Activated naive CD4-positive, alpha-beta T cell treated with anti-CD3 and anti-CD28 coated beads for 36 hours (primary cell): ENCODE data around the gene NRSN1. TPM values are rescaled to one million over a fixed set of nuclear protein-coding genes. Genes with fewer than 3 reads are reported as not detected.

ENCODE experiments used
- CTCF ChIA-PET: fragments of 350-600 bp; sonication (Branson Sonifier 250); formaldehyde crosslinking; loops from one replicate; lab custom pipeline; 2021; ENCODE audit warnings: antibody characterized with exemption; lab: Charles Lee
- DNase-seq: peaks from one replicate; pipeline ENCODE4 v3.0.0-alpha.2; 2020
- H3K27ac Mint-ChIP-seq: one replicate; pipeline ENCODE4 v1.8.0; 2021; ENCODE audit warnings: mild to moderate bottlenecking, mixed read lengths
- H3K27me3 Mint-ChIP-seq: one replicate; pipeline ENCODE4 v1.8.0; 2021; ENCODE audit warnings: low read depth, mixed read lengths
- H3K36me3 Mint-ChIP-seq: one replicate; pipeline ENCODE4 v1.8.0; 2021; ENCODE audit warnings: low read depth, mixed read lengths
- H3K4me1 Mint-ChIP-seq: one replicate; pipeline ENCODE4 v1.8.0; 2021; ENCODE audit warnings: low read depth, mixed read lengths
- H3K4me3 Mint-ChIP-seq: one replicate; pipeline ENCODE4 v1.8.0; 2021; ENCODE audit warnings: mild to moderate bottlenecking, moderate library complexity, mixed read lengths
- H3K9me3 Mint-ChIP-seq: one replicate; pipeline ENCODE4 v1.8.0; 2021; ENCODE audit warnings: mixed read lengths
- intact Hi-C: fragments of 100-400 bp; cut with micrococcal nuclease; formaldehyde crosslinking; loops from one replicate; pipeline ENCODE4 v1.15.1; 2023
- total RNA-seq, 2 experiments: library from RNA; stranded (reverse); gene quantifications; one replicate each; pipeline ENCODE4 v1.2.3, GENCODE V29; 2021

NRSN1 gene, protein sequence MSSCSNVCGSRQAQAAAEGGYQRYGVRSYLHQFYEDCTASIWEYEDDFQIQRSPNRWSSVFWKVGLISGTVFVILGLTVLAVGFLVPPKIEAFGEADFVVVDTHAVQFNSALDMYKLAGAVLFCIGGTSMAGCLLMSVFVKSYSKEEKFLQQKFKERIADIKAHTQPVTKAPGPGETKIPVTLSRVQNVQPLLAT
- total RNA-seq = not detected

DNA sequence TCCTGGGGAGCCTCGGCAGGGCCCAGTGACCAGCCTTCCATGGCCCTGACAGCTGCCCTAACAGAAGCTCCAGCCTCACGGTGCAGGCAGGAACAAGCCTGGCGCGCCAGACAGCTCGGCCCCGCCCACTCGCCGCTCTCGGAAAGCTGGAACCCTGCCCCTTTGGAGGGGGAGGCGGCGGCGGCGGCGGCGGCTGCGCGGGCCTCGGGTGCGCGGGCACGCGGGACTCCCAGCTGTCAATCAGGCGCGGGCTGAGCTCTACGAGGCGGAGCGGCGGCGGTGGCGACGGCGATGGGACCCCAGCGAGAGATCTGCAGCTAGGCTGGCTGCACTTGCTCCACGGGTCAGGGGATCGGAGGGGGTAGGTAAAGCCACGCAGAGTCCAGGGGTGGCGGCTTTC is at the start of gene NRSN1:
NRSN1 (plus strand) TSS at position 236 of the 400 bp plus-strand sequence. CDS start 8,113 bp downstream, outside the sequence.
- DNase-seq = no peak
- H3K4me1 Mint-ChIP-seq = no peaks in the 10 kb centered on the region
- CTCF ChIA-PET = no interaction called here
- no peaks in the 10 kb centered on the region for H3K36me3 Mint-ChIP-seq
- no peak within 1 kb of the TSS for H3K4me3 Mint-ChIP-seq
- H3K27ac Mint-ChIP-seq = no peak within 1 kb of the TSS
- H3K27me3 Mint-ChIP-seq = peaks cover 22% of the 10 kb centered on the region
- intact Hi-C loops = no loop called here
- no peaks in the 10 kb centered on the region for H3K9me3 Mint-ChIP-seq

DNA sequence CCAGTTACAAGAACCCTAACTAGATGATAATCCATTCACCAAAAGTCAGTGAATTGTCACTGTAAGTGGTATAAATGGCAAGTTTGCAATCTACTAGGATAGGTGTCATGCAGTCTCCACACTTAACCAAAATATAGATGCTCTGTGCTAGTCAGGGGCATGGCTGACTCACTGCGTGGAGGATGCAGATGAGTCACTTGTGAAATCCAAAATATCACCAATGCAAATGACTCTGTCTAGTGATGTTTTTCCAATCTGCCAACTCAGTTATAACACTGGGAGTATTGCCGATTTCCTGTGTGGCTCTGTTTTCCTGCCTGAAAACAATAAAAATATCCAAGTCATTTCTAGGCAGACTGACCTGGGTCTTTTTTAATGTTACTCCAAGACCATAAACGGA is 47.8 kb upstream of the NRSN1 start:
- CTCF ChIA-PET = no interaction called here
- intact Hi-C loops = no loop called here
- Mint-ChIP-seq H3K4me1 (no peaks in the 10 kb centered on the region), H3K4me3 (no peak overlapping the region), H3K27me3 (no peaks in the 10 kb centered on the region), H3K27ac (no peak overlapping the region), H3K9me3 (peaks cover 2% of the 10 kb centered on the region), H3K36me3 (no peaks in the 10 kb centered on the region)
- DNase-seq = no peak

DNA sequence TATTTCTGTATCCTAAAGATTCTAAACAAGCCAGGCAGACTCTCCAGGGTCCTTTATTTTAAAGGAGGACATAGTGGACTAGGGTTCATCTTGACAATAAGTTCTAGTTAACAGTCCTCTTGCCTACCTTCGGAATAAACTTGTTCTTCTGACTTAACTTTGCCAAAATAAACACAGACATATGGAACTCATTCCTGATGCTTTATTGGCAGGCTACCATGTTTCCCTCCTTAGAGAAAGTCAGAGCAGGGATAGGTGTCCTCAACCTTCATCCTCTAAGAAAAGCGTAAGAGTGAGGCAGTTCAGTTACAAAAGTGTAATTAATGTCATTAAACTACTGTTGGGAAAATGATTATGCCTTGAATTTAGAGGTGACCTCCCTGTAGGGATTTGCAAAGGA is 46.9 kb upstream of the NRSN1 start:
- intact Hi-C loops = no loop called here
- CTCF ChIA-PET = no interaction called here

DNA sequence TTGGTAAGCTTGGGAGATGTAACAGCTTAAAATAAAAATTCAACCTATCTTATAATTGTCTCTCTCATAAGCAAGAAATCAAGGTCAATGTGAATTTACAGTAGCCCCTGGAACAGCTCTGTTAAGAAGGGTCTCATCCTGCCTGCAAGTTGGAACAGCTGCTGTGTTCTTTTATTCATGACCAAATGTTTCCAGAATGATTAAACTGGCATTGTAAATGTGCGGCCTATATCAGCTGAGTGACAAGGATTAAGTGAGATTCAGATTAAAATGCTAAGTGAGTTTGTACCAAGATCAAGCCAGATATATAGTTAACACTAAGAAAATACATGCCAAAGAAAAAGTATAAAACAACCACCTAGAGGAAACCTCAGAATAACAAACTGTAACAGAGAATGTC is 45.3 kb upstream of the NRSN1 start:
- no peak overlapping the region for H3K27ac Mint-ChIP-seq
- CTCF ChIA-PET = no interaction called here

More for the DNA sequence above, 46.9 kb upstream of the NRSN1 start:
- Mint-ChIP-seq H3K4me1 (no peaks in the 10 kb centered on the region), H3K27ac (no peak overlapping the region), H3K27me3 (no peaks in the 10 kb centered on the region), H3K36me3 (no peaks in the 10 kb centered on the region), H3K9me3 (peaks cover 2% of the 10 kb centered on the region), H3K4me3 (no peak overlapping the region)
- DNase-seq = no peak

DNA sequence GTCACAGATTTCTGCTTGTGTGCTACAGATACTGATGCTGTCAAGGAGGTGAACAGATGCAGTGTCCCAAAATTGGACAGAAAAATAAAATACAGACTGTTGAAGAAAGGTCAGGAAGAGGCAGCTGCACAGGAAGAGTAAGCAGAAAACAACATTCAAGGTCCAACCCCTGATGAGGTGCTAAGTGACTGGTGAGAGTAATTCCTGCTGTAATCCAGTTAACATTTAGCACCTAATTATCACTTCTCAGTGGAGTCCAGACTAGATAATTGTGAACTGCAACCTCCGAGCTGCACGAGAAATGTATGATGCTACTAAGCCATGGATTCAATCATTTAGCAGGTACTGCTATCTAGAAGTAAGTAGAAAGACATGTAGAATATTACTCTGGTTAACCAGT is 36.3 kb upstream of the NRSN1 start:
- no peak overlapping the region for H3K27ac Mint-ChIP-seq
- no peaks in the 10 kb centered on the region for H3K9me3 Mint-ChIP-seq
- intact Hi-C loops = no loop called here
- H3K36me3 Mint-ChIP-seq = no peaks in the 10 kb centered on the region
- H3K4me1 Mint-ChIP-seq = no peaks in the 10 kb centered on the region
- no peak for DNase-seq
- H3K4me3 Mint-ChIP-seq = no peak overlapping the region
- peaks cover 2% of the 10 kb centered on the region for H3K27me3 Mint-ChIP-seq
- CTCF ChIA-PET = no interaction called here

More for the DNA sequence above, 45.3 kb upstream of the NRSN1 start:
- H3K36me3 Mint-ChIP-seq = no peaks in the 10 kb centered on the region
- peaks cover 2% of the 10 kb centered on the region for H3K9me3 Mint-ChIP-seq
- intact Hi-C loops = no loop called here
- no peak overlapping the region for H3K4me3 Mint-ChIP-seq
- H3K4me1 Mint-ChIP-seq = no peaks in the 10 kb centered on the region
- H3K27me3 Mint-ChIP-seq = no peaks in the 10 kb centered on the region
- no peak for DNase-seq

DNA sequence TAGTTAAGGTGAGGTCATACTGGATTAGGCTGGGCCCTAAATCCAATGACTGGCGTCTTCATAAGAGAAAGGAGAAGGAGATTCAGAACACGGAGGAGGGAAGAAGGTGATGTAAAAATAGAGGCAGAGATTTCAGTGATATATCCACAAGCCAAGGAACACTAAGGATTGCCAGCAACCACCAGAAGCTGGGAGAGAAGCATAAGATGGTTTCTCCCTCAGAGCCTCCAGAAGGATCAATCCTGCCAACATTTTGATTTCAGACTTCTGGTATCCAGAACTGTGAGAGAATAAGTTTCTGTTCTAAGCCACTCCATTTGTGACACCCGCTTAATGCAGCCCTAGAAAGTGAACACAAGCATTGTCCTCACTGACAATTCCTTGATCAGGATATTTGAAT is 33.6 kb upstream of the NRSN1 start:
- Mint-ChIP-seq H3K36me3 (no peaks in the 10 kb centered on the region), H3K9me3 (no peaks in the 10 kb centered on the region), H3K4me3 (no peak overlapping the region), H3K4me1 (no peaks in the 10 kb centered on the region), H3K27ac (no peak overlapping the region), H3K27me3 (peaks cover 8% of the 10 kb centered on the region)
- intact Hi-C loops = no loop called here
- DNase-seq = no peak
- CTCF ChIA-PET = no interaction called here

DNA sequence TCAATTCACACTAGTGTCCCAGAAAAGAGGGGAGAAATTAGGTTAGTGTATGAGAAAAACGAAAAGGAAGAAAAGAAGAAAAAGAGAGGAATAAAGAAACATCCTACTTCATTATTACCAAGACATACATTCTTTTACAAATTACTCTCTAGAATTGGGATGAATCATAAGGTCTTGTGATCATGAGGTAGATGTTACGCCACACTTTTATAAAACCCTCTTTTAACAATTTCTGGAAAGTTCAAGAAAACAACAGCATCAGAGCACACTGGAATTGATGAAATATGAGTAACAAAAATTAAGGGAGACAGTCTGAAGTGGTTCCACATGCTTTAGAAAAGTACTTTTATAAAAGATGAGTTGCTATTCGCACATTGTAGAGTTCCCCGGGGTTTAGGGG is 32.6 kb upstream of the NRSN1 start:
- CTCF ChIA-PET = no interaction called here
- Mint-ChIP-seq H3K4me1 (no peaks in the 10 kb centered on the region), H3K27me3 (peaks cover 8% of the 10 kb centered on the region), H3K4me3 (no peak overlapping the region), H3K36me3 (no peaks in the 10 kb centered on the region), H3K9me3 (no peaks in the 10 kb centered on the region), H3K27ac (no peak overlapping the region)
- intact Hi-C loops = no loop called here
- DNase-seq = no peak

DNA sequence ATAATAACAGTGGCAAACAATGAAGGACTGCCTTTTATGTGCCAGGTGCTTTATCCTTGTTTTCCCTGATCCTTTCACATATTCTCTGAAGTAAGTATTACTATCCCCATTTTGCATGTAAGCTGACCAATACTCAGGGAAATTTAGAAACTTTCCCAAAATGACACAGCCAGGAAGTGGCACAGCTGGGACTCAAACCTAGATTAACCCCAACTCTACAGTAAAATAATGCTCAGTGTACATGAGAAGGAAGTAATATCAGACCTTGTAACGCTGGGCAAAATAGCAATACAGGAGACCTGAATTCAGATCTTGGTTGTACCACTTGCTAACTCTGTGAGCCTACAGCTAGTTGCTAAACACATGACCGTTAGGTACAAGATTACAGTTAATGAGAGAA is 26.8 kb upstream of the NRSN1 start:
- no peaks in the 10 kb centered on the region for H3K36me3 Mint-ChIP-seq
- intact Hi-C loops = no loop called here
- no peak overlapping the region for H3K27ac Mint-ChIP-seq
- H3K4me1 Mint-ChIP-seq = no peaks in the 10 kb centered on the region
- H3K9me3 Mint-ChIP-seq = no peaks in the 10 kb centered on the region
- no peak overlapping the region for H3K4me3 Mint-ChIP-seq
- DNase-seq = no peak
- H3K27me3 Mint-ChIP-seq = peaks cover 6% of the 10 kb centered on the region
- CTCF ChIA-PET = no interaction called here

DNA sequence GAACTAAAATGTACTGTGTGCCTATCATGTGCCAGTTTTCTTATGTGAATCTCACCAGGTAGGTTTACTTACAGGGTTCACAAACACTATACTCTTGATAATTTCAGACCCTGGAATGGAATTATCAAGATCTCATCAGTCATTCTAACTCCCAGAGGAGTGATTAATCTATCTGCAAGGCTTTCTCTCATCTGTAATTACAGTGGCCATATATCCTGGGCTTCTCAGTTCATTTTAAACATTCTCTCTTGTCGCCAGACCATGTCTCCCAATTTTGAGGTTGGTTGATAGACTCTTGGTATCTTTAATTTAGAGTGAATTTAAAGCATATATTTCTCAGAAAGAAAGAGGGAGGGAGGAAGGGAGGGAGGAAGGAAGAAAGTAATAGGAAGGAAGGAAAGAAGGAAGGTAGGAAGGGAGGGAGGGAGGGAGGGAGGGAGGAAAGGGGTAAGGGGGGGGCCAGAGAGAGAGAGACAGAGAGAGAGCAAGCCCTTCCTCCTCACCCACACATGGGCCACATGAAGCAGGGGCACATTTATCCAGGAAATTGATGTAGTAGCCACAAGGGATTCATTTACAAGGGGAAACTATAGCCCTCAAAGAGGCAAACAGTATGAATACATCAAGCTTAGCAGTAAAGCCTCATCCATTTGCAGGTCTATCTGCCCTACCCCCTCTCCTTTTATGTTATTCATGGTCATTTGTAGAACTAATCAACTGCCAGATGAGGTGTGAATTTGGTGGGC is 25.8 kb upstream of the NRSN1 start:
- peaks cover 6% of the 10 kb centered on the region for H3K27me3 Mint-ChIP-seq
- CTCF ChIA-PET = no interaction called here
- H3K4me3 Mint-ChIP-seq = no peak overlapping the region
- H3K9me3 Mint-ChIP-seq = no peaks in the 10 kb centered on the region
- no peak for DNase-seq
- no peak overlapping the region for H3K27ac Mint-ChIP-seq
- no peaks in the 10 kb centered on the region for H3K36me3 Mint-ChIP-seq
- intact Hi-C loops = no loop called here
- H3K4me1 Mint-ChIP-seq = no peaks in the 10 kb centered on the region

DNA sequence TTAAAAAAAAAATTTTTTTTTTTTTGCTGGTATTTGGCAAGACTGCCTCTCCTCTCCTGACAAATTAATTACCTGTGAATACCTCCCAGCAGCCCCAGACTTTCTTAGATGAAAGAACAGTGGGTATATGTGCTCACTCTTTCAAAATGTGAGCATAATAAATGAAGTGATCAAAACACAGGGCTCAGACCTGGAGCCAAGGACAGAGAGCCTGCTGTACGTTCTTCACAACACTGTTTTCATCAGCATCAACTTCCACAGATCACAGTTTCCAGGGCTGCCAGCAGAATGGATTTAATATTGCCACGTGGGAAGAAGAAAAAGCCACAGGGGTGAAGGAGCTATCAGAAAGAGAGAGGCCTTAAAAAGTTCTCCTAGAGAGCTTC is 25.3 kb upstream of the NRSN1 start:
- H3K4me1 Mint-ChIP-seq = no peaks in the 10 kb centered on the region
- intact Hi-C loops = no loop called here
- H3K27ac Mint-ChIP-seq = no peak overlapping the region
- DNase-seq = no peak
- H3K36me3 Mint-ChIP-seq = no peaks in the 10 kb centered on the region
- H3K4me3 Mint-ChIP-seq = no peak overlapping the region
- H3K27me3 Mint-ChIP-seq = peaks cover 6% of the 10 kb centered on the region
- no peaks in the 10 kb centered on the region for H3K9me3 Mint-ChIP-seq
- CTCF ChIA-PET = no interaction called here

DNA sequence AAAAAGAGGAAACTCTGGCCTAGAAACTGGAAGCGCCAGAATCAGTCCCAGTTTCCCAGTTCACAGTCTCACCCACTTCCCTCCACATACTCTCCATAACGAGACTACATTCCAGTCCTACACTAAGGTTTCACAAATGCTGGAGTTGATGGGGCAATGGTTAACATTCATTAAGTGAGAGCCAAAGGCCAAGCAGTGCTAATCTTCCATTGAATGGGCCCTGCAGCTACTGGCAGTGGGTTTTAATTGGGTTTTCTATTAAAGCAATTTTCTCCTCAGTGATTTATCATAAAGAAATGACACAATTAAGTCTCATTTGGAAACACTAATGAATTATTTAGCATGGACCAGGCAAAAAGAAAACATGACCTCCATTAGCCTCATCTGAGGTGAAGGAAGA is 20.8 kb upstream of the NRSN1 start:
- CTCF ChIA-PET = no interaction called here
- H3K4me3 Mint-ChIP-seq = no peak overlapping the region
- H3K27ac Mint-ChIP-seq = no peak overlapping the region
- no peaks in the 10 kb centered on the region for H3K4me1 Mint-ChIP-seq
- no peaks in the 10 kb centered on the region for H3K9me3 Mint-ChIP-seq
- no peak for DNase-seq
- H3K36me3 Mint-ChIP-seq = no peaks in the 10 kb centered on the region
- peaks cover 2% of the 10 kb centered on the region for H3K27me3 Mint-ChIP-seq
- intact Hi-C loops = no loop called here

DNA sequence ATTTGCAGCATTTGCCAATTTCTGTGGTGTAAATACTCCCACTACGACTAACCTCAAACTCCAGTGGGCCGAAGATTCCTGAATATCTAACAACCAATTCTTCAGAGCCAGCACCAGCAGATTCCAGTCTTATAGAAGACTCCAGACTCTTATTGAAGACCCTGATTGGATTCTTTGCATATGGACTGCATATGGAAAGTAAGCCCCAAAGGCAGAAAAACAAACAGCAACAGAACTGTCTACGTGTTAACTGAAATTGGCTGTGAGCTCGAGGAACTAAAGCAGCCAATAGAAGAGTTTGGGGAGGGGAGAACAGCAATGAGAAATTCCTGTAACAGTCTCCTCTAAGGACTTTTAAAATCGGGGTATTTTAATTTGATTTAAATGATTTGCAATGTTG is 19.7 kb upstream of the NRSN1 start:
- Mint-ChIP-seq H3K27ac (no peak overlapping the region), H3K27me3 (peaks cover 2% of the 10 kb centered on the region), H3K4me1 (no peaks in the 10 kb centered on the region), H3K36me3 (no peaks in the 10 kb centered on the region), H3K4me3 (no peak overlapping the region), H3K9me3 (no peaks in the 10 kb centered on the region)
- intact Hi-C loops = no loop called here
- CTCF ChIA-PET = no interaction called here
- DNase-seq = no peak

DNA sequence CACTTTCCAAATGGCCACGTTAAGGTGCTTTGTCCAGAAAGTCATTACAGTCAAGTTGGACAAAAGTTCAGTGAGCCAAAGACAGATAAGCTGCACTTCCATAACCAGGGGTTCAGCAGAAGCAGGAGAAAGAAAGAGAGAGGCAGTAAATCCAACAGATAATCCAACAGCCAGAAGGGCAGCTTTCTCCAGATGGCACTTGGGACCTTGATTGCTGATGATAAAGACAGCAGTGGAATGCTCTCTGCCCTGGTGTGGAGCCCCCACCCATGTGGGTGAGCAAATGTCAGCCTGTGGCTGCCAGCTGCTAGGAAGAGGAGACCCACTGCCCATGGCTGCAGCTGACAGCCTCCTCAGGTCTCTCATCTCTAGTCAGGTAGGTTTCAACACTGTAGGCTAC is 18.7 kb upstream of the NRSN1 start:
- no peak overlapping the region for H3K4me3 Mint-ChIP-seq
- intact Hi-C loops = no loop called here
- H3K27ac Mint-ChIP-seq = no peak overlapping the region
- CTCF ChIA-PET = no interaction called here
- H3K27me3 Mint-ChIP-seq = peaks cover 2% of the 10 kb centered on the region
- no peak for DNase-seq
- H3K4me1 Mint-ChIP-seq = no peaks in the 10 kb centered on the region
- no peaks in the 10 kb centered on the region for H3K36me3 Mint-ChIP-seq
- H3K9me3 Mint-ChIP-seq = no peaks in the 10 kb centered on the region
